CD4-positive, alpha-beta T cell treated with Interleukin-12 subunit alpha and Interleukin-12 subunit beta, for 1 hour (primary cell): ENCODE data around the gene ALDOA.
A peak's percentile ranks its signal among the peaks of the same experiment; 100 is the strongest.

ENCODE experiments used
- DNase-seq: peaks from one replicate; pipeline ENCODE4 v3.0.0-alpha.2; 2020

Gene ALDOA

DNA sequence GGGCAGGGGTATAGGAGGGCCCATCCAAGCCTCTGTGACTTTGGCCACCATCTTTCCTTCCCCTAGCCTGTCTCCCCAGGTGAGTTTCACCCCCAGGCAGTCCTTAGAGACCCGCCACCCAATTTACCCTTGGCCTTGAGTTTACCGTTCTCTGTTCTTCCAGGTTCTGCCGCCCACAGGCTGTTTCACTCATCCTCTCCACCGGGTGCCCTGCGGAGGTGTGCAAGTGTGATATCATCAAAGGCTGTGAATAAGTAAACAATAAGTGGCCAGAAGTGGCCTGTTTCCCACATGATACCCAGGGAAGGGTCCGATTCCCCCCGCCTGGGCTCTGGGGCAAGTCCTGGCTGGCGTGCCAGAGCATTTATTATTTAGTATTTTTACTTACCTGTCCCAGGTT, 19.4 kb upstream of the ALDOA start:
- DNase-seq = no peak

DNA sequence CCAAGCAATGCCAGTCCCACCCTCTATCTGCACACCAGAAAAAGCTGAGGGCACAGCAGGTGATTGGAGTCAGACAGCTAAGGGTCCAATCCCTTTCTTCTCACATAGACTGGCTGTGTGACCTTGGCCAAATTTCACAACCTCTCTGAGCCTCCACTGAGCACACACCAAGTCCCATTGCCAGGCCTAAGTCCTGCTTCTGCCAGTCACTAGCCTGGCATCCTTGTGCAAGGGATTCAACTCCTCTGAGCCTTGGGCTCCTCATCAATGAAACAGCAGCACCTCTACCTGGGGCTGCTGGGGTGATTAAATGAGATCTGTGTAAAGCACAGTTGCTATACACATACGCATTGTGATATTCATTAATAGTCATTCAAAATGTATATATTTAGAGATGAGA, 19.0 kb upstream of the ALDOA start:
- no peak for DNase-seq

DNA sequence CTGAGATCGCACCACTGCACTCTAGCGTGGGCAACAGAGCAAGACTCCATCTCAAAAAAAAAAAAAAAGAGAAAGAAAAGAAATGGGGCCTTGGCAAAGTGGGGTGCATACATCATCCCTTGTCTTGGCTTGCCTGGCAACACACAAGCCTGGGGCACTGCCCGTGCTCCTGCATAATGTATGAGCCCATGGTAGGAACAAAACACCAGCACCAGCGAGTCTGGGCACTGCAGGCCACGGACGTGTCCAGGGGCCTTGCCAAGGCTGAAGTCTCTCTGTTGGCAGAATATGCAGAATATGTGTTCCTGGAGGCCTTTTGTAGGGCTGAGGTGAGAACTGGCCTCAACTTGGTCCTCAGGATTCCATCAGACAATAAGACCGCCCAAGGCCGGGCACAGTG, 15.7 kb upstream of the ALDOA start:
- DNase-seq = no peak

GRCh38 chr16:30051518-30051917, 14.0 kb upstream of the ALDOA start:
- DNase-seq = no peak

GRCh38 chr16:30052671-30053372, 12.7 kb upstream of the ALDOA start:
- peak; percentile 90 for DNase-seq

- no peak for DNase-seq
Measured at GRCh38 chr16:30053376-30054015, 12.1 kb upstream of the ALDOA start.

GRCh38 chr16:30054451-30054850, 11.1 kb upstream of the ALDOA start:
- no peak for DNase-seq

DNA sequence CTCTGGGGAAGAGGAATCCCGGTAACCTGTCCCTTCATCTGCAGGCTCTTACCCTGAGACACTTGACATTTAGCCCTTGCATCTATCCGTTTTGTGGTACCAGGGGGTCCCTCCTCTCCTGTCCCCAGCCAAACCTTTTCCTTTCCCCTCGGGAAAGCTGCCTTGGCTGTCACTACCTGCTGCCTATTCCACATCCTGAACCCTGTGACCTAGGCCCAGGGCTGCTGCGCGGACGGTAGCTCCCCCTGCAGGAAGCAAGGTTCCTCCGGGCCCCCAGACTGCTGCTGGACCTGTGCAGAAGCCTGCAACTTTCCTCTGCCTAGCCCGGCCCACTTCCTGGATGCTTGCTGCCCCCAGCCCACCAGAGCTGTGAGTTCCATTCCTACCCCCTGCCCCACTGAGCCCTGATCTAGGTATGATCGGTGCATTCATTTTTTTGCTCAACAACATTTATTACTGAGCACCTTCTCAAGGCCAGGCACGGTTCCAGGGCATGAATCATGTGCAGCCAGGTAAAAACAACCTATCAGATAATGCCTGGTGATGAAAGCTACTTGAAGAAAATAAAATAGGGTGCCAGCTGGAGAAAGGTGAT, 10.5 kb upstream of the ALDOA start:
- DNase-seq = peak; percentile 52

DNA sequence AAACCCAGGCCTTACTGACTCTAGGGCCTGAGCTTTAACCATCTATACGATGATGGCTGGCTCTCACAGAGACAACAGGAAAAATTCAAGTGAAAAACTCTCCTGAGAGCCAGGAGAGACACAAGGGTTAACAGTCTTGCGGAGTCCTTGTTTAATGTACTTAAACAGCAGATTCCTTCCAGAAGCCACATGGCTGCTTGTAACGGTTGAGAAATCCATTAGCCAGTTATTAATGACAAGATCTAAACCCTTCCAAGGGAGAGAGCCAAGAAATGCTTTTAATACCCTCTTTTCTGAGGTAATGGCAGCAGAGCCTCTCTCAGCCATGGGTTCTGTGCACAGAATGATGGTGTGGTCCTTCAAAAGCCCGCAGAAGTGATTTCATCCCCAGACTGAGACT, 5.2 kb upstream of the ALDOA start:
- DNase-seq = no peak

GRCh38 chr16:30060836-30061554, 4.6 kb upstream of the ALDOA start:
- DNase-seq = no peak

DNA sequence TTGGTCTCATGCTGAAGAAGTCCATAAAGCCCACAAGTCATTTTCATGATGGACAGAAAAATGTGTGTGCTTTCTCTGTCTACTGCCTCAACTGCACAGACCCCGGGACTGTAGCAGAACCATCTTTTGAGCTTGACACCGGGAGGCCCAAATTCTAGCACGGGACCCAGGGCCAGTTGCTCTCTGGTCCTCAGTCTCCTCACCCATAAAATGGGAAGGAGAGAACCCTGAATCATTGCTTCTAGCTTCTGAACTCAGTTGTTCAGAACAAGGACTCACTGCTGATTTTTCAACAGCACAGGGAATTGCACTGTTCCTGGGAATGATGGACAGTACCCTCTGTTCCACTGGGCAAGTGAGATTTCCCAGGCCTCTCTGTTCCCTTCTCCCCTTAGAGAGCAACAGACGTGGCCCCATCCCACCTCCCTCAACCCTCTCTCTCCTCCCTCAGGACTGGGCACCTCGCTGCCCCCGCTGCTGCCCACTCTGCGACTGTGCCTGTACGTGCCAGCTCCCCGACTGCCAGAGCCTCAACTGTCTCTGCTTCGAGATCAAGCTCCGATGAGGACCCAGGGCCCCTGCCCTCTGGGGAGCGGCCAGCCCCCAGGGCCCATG, 2.2 kb upstream of the ALDOA start:
- no peak for DNase-seq

DNA sequence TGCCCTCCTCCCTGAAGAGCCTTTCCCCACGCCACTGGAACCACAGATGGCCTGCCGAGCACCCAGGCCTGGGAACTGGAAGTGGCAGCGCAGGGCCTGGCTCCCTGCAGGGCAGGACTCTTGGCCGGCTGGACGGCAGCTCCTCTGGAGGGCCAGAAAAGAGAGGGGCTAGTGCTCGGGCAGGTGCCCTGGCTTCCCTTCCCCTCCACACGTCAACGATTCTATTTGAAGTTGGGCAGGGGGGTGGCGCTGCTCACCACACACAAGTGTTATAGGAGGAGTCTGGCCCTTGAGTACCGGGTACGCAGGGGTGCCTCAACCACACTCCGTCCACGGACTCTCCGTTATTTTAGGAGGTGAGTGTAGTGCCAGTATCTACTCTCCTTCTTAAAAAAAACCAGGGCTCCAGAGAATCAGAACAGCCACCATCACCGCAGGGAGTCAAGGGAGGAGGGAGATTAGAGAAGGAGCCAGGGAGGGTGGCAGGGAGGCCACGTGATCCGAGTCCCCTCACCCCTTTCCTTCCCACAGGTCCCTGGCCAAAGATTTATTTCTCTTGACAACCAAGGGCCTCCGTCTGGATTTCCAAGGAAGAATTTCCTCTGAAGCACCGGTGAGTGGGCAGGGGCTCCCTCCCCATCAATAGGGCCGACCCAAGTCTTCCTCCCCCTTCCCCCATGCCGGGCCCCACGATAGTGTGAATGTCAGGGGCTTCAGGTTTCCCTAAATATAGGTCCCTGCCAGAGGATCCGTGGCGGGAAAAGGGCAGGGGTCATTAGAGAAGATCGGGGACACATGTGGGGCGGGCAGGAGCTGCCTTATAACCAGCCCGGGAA, 1.4 kb upstream of the ALDOA start:
- peak; percentile 75 for DNase-seq

- DNase-seq = no peak
Measured at GRCh38 chr16:30064729-30065101, 845 bp upstream of the ALDOA start.

GRCh38 chr16:30065943-30066760, 592 bp downstream of the ALDOA start:
- DNase-seq = peak; percentile 35

DNA sequence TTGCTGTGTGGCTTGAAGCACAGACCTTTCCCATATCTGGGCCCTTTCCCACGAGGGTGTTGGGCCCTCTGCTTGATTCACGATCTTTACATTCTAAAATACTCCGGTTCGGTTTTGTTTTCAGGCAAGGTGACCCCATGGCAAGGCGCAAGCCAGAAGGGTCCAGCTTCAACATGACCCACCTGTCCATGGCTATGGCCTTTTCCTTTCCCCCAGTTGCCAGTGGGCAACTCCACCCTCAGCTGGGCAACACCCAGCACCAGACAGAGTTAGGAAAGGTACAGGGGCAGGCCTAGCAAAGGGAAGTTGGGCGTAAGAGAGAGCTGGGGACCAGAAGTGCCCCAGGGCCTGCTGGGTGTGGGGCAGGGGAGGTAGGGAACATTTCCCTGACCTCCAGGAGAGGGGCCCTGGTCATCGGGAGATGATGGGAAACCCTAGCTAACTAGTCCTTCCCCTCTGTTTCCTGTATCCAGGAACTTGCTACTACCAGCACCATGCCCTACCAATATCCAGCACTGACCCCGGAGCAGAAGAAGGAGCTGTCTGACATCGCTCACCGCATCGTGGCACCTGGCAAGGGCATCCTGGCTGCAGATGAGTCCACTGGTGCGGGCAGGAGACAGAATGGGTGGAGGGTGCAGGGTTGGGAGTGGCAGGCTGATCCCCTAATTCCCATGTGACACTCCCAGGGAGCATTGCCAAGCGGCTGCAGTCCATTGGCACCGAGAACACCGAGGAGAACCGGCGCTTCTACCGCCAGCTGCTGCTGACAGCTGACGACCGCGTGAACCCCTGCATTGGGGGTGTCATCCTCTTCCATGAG, 1.4 kb downstream of the ALDOA start:
- DNase-seq = no peak

DNA sequence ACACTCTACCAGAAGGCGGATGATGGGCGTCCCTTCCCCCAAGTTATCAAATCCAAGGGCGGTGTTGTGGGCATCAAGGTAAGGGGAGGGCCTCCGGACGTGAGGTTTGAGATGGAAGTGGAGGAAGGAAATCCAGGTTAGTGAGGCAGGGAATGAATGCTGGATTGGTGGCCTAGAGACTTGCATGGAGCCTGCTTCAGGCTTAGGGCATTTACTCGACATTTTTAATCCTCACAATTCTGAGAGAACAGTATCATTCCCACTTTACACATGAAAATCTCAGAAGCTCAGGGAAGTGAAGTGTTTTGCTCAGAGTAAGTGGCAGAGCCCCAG, 2.0 kb downstream of the ALDOA start:
- no peak for DNase-seq

- DNase-seq = no peak
Measured at GRCh38 chr16:30068333-30068732, 2.8 kb downstream of the ALDOA start.

- DNase-seq = peak; percentile 66
Measured at GRCh38 chr16:30068750-30069610, 3.4 kb downstream of the ALDOA start.

DNA sequence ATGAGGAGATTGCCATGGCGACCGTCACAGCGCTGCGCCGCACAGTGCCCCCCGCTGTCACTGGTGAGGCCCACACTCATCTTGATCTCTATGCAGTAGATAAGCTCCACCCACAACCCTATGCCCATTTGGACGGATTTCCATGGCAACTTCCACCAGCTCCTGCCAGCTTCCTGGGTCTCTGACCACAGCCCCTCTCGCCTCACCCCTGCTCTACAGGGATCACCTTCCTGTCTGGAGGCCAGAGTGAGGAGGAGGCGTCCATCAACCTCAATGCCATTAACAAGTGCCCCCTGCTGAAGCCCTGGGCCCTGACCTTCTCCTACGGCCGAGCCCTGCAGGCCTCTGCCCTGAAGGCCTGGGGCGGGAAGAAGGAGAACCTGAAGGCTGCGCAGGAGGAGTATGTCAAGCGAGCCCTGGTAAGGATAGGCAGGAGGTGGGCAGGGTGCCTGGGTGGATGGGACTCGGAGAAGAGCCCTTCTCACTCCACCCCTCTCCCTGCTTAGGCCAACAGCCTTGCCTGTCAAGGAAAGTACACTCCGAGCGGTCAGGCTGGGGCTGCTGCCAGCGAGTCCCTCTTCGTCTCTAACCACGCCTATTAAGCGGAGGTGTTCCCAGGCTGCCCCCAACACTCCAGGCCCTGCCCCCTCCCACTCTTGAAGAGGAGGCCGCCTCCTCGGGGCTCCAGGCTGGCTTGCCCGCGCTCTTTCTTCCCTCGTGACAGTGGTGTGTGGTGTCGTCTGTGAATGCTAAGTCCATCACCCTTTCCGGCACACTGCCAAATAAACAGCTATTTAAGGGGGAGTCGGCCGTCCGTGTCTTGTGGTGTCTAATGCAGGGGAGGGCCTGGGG, 4.3 kb downstream of the ALDOA start:
- DNase-seq = no peak
